ENCODE data around the gene S100A2.

GRCh38 chr1:153598309-153599172 lies 32.9 kb upstream of the S100A2 start:
- no peak for TF ChIP-seq BHLHE40 (IDR thresholded peaks at IDR 0.05; ENCODE audit: low read length)
- TF ChIP-seq CREM (IDR thresholded peaks at IDR 0.05), result no peak
- no peak for TF ChIP-seq CREM (CRISPR knock-in tag; IDR thresholded peaks at IDR 0.05)
- no peak for TF ChIP-seq CTCF (CRISPR knock-in tag; IDR thresholded peaks at IDR 0.05)

Data from HepG2 (cell line).